Measurements from ENCODE around the gene BAK1.
"Not testable (repeated sequence)": the region's sequence is repeated elsewhere in the genome, so short reads cannot be mapped to it uniquely, and the experiment has no call there.

Gene BAK1

DNA sequence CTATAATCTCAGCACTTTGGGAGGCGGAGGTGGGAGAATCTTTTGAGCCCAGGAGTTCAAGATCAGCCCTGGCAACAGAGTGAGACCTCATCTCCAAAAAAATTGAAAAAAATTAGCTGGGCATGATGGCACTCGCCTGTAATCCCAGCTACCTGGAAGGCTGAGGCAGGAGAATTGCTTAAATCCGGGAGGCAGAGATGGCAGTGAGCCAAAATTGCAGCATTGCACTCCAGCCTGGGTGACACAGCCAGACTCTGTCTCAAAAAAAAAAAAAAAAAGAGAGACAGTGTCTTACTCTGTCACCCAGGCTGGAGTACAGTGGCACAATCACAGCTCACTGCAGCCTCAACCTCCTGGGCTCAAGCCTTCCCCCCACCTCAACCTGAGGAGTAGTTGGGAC is 27.2 kb downstream of the BAK1 start:
- DNase-seq (ENCODE audit: low read depth in 2 of 3, low spot score in 1 of 3), result not testable (repeated sequence)

- DNase-seq (ENCODE audit: low read depth in 2 of 3, low spot score in 1 of 3), result no peak
Measured at GRCh38 chr6:33552252-33552651, 27.8 kb downstream of the BAK1 start.

DNA sequence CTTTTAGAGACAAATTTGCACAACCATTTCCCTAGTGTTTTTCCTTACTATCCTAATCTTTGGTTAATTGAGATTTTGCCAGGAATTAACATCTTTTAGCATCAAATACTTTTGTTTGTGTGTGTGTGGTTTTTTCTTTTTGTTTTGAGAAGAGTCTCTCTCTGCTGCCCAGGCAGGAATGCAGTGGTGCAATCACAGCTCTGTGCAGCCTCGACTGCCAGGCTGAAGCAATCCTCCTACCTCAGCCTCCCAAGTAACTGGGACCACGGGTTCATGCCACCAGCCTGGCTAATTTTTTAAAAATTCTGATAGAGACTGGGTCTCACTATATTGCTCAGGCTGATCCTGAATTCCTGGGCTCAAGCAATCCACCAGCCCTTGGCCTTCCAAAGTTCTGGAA is 28.5 kb downstream of the BAK1 start:
- no peak for DNase-seq (ENCODE audit: low read depth in 2 of 3, low spot score in 1 of 3)

- no peak for DNase-seq (ENCODE audit: low read depth in 2 of 3, low spot score in 1 of 3)
Measured at GRCh38 chr6:33549896-33550295, 30.2 kb downstream of the BAK1 start.

DNA sequence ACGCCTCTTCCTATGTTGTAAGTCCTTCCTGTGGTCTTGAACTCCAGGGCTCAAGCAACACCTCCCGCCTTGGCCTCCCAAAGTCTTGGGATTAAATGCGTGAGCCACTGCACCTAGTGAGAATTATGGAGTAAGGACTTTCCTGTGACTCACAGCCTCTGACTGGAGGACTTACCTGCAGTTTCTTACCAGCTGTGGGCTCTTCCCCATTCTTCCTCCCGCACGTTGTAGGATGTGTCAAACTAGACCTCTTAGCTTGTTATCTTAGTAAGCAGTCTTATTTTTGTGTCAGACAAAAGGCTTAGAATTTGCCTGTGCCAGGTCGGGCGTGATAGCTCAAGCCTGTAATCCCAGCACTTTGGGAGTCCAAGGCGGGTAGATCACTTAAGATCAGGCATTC is 30.9 kb downstream of the BAK1 start:
- DNase-seq (ENCODE audit: low read depth in 2 of 3, low spot score in 1 of 3), result no peak

GRCh38 chr6:33547499-33547898 is 32.6 kb downstream of the BAK1 start:
- DNase-seq (ENCODE audit: low read depth in 2 of 3, low spot score in 1 of 3), result no peak

- no peak for DNase-seq (ENCODE audit: low read depth in 2 of 3, low spot score in 1 of 3)
Measured at GRCh38 chr6:33546766-33547165, 33.3 kb downstream of the BAK1 start.

DNA sequence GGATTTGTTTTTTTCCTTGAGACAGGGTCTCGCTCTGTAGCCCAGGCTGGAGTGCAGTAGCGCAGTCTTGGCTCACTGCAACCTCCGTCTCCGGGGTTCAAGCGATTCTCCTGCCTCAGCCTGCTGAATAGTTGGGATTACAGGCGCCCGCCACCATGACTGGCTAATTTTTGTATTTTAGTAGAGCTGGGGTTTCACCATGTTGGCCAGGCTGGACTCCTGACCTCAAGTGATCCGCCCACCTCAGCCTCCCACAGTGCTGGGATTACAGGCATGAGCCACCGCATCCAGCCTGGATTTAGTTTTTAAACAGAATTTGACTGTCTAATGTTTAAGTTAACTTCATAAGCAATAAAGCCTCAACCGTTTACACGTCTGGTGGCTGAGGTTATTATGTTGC is 34.8 kb downstream of the BAK1 start:
- not testable (repeated sequence) for DNase-seq (ENCODE audit: low read depth in 2 of 3, low spot score in 1 of 3)

DNA sequence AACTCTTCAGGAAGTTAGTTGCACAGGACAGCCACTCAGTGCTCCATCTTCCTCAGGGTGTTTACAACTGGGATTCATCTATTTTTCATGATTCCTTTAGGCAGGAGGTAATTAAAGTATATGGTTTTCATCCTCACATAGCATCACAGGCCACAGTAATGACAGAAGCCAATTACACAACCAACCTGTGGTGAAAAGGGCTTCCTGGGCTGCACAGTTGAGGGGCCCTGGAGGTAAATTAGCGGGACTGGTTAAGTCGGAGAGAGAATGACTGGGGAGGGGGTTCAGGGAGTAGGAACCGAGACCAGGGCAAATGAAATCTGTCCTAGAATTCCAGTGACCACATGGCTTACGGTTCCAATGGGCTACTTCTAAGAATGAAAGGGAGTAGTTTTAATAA is 37.0 kb downstream of the BAK1 start:
- no peak for DNase-seq (ENCODE audit: low read depth in 2 of 3, low spot score in 1 of 3)

- DNase-seq (ENCODE audit: low read depth in 2 of 3, low spot score in 1 of 3), result no peak
Measured at GRCh38 chr6:33540768-33541167, 39.3 kb downstream of the BAK1 start.

- DNase-seq (ENCODE audit: low read depth in 2 of 3, low spot score in 1 of 3), result no peak
Measured at GRCh38 chr6:33534702-33535101, 45.4 kb downstream of the BAK1 start.

DNA sequence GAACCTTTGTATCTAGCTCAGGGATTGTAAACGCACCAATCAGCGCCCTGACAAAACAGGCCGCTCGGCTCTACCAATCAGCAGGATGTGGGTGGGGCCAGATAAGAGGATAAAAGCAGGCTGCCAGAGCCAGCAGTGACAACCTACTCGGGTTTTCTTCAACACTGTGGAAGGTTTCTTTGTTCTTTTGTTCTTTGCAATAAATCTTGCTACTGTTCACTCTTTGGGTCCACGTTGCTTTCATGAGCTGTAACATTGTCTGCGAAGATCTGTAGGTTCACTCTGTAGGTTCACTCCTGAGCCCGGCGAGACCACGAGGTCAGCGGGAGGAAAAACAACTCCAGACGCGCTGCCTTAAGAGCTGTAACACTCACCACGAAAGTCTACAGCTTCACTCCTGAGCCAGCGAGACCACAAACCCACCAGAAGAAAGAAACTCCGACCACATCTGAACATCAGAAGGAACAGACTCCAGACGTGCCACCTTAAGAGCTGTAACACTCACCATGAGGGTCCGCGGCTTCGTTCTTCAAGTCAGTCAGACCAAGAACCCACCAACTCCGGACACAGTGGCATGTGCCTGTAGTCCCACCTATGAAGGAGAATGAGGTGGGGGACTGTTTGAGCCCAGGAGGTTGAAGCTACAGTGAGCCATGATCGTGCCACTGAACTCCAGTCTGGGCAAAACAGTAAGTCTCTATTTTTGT is 46.8 kb downstream of the BAK1 start:
- DNase-seq (ENCODE audit: low read depth in 2 of 3, low spot score in 1 of 3), result peak; percentile 40 to 64 (median 60)

GRCh38 chr6:33532431-33532830 is 47.6 kb downstream of the BAK1 start:
- DNase-seq (ENCODE audit: low read depth in 2 of 3, low spot score in 1 of 3), result not testable (repeated sequence)

DNA sequence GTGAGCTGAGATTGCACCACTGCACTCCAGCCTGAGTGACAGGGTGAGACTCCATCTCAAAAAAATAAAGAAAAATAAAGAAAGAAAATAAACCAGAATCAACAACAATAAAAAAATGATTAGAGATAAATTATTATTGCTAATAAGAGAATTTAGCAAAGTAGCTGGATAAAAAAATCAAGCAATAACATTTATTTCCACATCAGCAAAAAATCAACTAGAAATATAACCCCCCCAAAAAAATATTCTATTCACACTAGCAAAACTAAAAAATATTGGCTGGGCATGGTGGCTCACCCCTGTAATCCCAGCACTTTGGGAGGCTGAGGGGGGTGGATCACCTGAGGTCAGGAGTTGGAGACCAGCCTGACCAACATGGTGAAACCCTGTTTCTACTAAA is 49.5 kb downstream of the BAK1 start:
- DNase-seq (ENCODE audit: low read depth in 2 of 3, low spot score in 1 of 3), result not testable (repeated sequence)

Data from stimulated activated CD4-positive, alpha-beta T cell treated with anti-CD3 and anti-CD28 coated beads, Interleukin-12 subunit alpha, Interleukin-12 subunit beta, amount 100 ng/mL, for 48 hours (primary cell).